GM12878 (cell line): Measurements from ENCODE around the gene PITPNB. TPM values are rescaled to one million over a fixed set of nuclear protein-coding genes. Genes with fewer than 3 reads are reported as not detected.
A peak's percentile ranks its signal among the peaks of the same experiment; 100 is the strongest.

Experiments
- ATAC-seq: fragments of 200-7000 bp; cut with Tn5 transposase; 3 replicates; pipeline ENCODE4 v1.9.1; 2020; ENCODE audit warnings: mild to moderate bottlenecking, moderate library complexity
- BruUV-seq: library from RNA; stranded (reverse); fragments of 400-500 nt; replicated peaks from 2 replicates; lab custom pipeline; 2021; lab: Mats Ljungman, UMichigan
- CTCF ChIA-PET: fragments of 300-600 bp; sonication (Branson Sonifier 250); formaldehyde crosslinking; extraction: SDS; loops from one replicate; lab custom pipeline; 2021; ENCODE audit warnings: inconsistent platforms; lab: Yijun Ruan, JAX
- POLR2A ChIA-PET: fragments of 350-600 bp; formaldehyde crosslinking; extraction: SDS; loops from one replicate; lab custom pipeline; 2021; ENCODE audit warnings: inconsistent platforms; lab: Charles Lee
- RAD21 ChIA-PET: fragments of 300-600 bp; sonication (Branson Sonifier 250); formaldehyde crosslinking; loops from one replicate; lab custom pipeline; 2023; ENCODE audit warnings: antibody characterized with exemption; ENCODE audit not compliant: unreplicated experiment; lab: Charles Lee
- SMC1A ChIA-PET: fragments of 300-600 bp; sonication (Branson Sonifier 250); formaldehyde crosslinking; loops from one replicate; lab custom pipeline; 2023; ENCODE audit not compliant: unreplicated experiment, uncharacterized antibody; lab: Charles Lee
- DNase-seq: peaks from one replicate; pipeline ENCODE4 v3.0.0-alpha.2; 2011; ENCODE audit warnings: low read depth, low spot score
- FAIRE-seq: peaks from 3 replicates; lab custom pipeline; 2011; peaks lifted over from hg19 to GRCh38; lab: Jason Lieb, UNC
- H2AFZ ChIP-seq: 2 replicates; pipeline ENCODE4 v1.6.0; 2011; ENCODE audit warnings: low read depth, low read length, control low read depth; ENCODE audit not compliant: control insufficient read depth
- H3K27ac ChIP-seq: 2 replicates; pipeline ENCODE4 v1.5.1; 2011; ENCODE audit warnings: control low read depth; ENCODE audit not compliant: control insufficient read depth, insufficient read depth
- H3K27me3 ChIP-seq, 2 experiments: replicated peaks in 1 of 2; 2 replicates each; pipeline versions ENCODE4 v1.6.0 to v1.6.1; 2011; ENCODE audit warnings: low read length in 1 of 2; ENCODE audit not compliant: control insufficient read depth in 2 of 2, insufficient read depth in 2 of 2
- H3K36me3 ChIP-seq, 2 experiments: 2 replicates each; pipeline ENCODE4 v1.5.1; 2011; ENCODE audit warnings: low read length in 1 of 2; ENCODE audit not compliant: control insufficient read depth in 2 of 2, insufficient read depth in 2 of 2
- H3K4me1 ChIP-seq: 2 replicates; pipeline ENCODE4 v1.6.1; 2011; ENCODE audit warnings: mild to moderate bottlenecking, low read length, moderate library complexity, mixed read lengths; ENCODE audit not compliant: control insufficient read depth, insufficient read depth
- H3K4me2 ChIP-seq: 2 replicates; pipeline ENCODE4 v1.6.0; 2011; ENCODE audit warnings: control low read depth; ENCODE audit not compliant: control insufficient read depth, insufficient read depth
- H3K4me3 ChIP-seq: fragments of 200-600 bp; sonication (generic); 2 replicates; pipeline ENCODE4 v1.5.1; 2016
- H3K79me2 ChIP-seq: 2 replicates; pipeline ENCODE4 v1.6.0; 2011; ENCODE audit warnings: low read length; ENCODE audit not compliant: control insufficient read depth, insufficient read depth
- H3K9ac ChIP-seq: 2 replicates; pipeline ENCODE4 v1.8.0; 2011; ENCODE audit warnings: low read length, control low read depth, mixed read lengths; ENCODE audit not compliant: control insufficient read depth, insufficient read depth
- H3K9me3 ChIP-seq: replicated peaks from 3 replicates; pipeline ENCODE4 v1.5.1; 2011; ENCODE audit warnings: mild to moderate bottlenecking, low read length; ENCODE audit not compliant: control insufficient read depth, insufficient read depth
- H4K20me1 ChIP-seq: 2 replicates; pipeline ENCODE4 v1.6.0; 2011; ENCODE audit not compliant: control insufficient read depth, insufficient read depth
- BACH1 ChIP-seq: fragments of 450-650 bp; IDR thresholded peaks from 2 replicates; pipeline ENCODE4 v1.6.1; 2017; ENCODE audit warnings: mild to moderate bottlenecking, borderline replicate concordance
- CHD1 ChIP-seq: IDR thresholded peaks from 2 replicates; pipeline ENCODE4 v1.6.1; 2012; ENCODE audit warnings: low read depth, low read length, improper control_type of control experiment
- FOXK2 ChIP-seq: fragments of 450-650 bp; IDR thresholded peaks from 2 replicates; pipeline ENCODE4 v1.6.1; 2017; ENCODE audit warnings: mild to moderate bottlenecking, moderate library complexity
- JUND ChIP-seq: IDR thresholded peaks from 2 replicates; pipeline ENCODE4 v1.6.1; 2012; ENCODE audit warnings: low read depth, mild to moderate bottlenecking, low read length, improper control_type of control experiment, moderate library complexity
- MEF2B ChIP-seq: fragments of 450-650 bp; IDR thresholded peaks from 2 replicates; pipeline ENCODE4 v1.6.1; 2018; ENCODE audit warnings: mild to moderate bottlenecking, moderate library complexity; ENCODE audit not compliant: partially characterized antibody, poor library complexity, severe bottlenecking
- NBN ChIP-seq: fragments of 450-650 bp; IDR thresholded peaks from 2 replicates; pipeline ENCODE4 v1.6.1; 2016
- SMARCA5 ChIP-seq: fragments of 450-650 bp; IDR thresholded peaks from 2 replicates; pipeline ENCODE4 v1.6.1; 2017; ENCODE audit warnings: mild to moderate bottlenecking
- SPI1 ChIP-seq: IDR thresholded peaks from 2 replicates; pipeline ENCODE4 v1.6.1; 2011; ENCODE audit warnings: low read depth, mild to moderate bottlenecking, low read length, moderate library complexity, borderline replicate concordance; ENCODE audit not compliant: insufficient read depth
- TBL1XR1 ChIP-seq: IDR thresholded peaks from 2 replicates; pipeline ENCODE4 v1.6.1; 2012; ENCODE audit warnings: low read depth, low read length, improper control_type of control experiment
- YBX1 ChIP-seq: fragments of 450-650 bp; IDR thresholded peaks from 2 replicates; pipeline ENCODE4 v1.6.1; 2016; ENCODE audit warnings: antibody characterized with exemption
- YY1 ChIP-seq: IDR thresholded peaks from 2 replicates; pipeline ENCODE4 v1.6.1; 2011; ENCODE audit warnings: low read depth, mild to moderate bottlenecking, low read length
- ZZZ3 ChIP-seq: IDR thresholded peaks from 2 replicates; pipeline ENCODE4 v1.6.1; 2011; ENCODE audit warnings: low read depth; ENCODE audit not compliant: control insufficient read depth, insufficient read length
- WGBS: methylation state at CpG from one replicate; pipeline ENCODE4 v1.1.6; 2016; ENCODE audit warnings: low lambda C conversion rate; ENCODE audit not compliant: insufficient replicate concordance, insufficient coverage; ENCODE audit errors: missing lambda C conversion rate; 5-methylcytosine and 5-hydroxymethylcytosine counted together
- in situ Hi-C: fragments of 300-500 bp; cut with MboI; formaldehyde crosslinking; loops from 9 replicates; pipeline ENCODE4 v1.14.3; 2018; ENCODE audit warnings: mixed read lengths
- intact Hi-C: fragments of 100-400 bp; cut with micrococcal nuclease; formaldehyde crosslinking; loops from one replicate; pipeline ENCODE4 v1.14.2; 2022; ENCODE audit not compliant: unreplicated experiment
- polyA plus RNA-seq, 11 experiments: library from polyadenylated mRNA; depleted of rRNA in 4 of 11; unstranded in 6 of 11; stranded (reverse) in 5 of 11; fragments of >200 nt; fragmentation: Nextera tagmentation in 4 of 11; fragmentation: Illumina TruSeq in 1 of 11; extraction: Ambion mirVana in 4 of 11; extraction: Trizol in 1 of 11; gene quantifications; 1 replicate in 1 of 11; 2 replicates in 10 of 11; pipeline versions ENCODE4 v1.2.1 to v1.2.3, GENCODE V29; 2011 to 2016; ENCODE audit warnings: inconsistent platforms in 2 of 11, missing spikeins in 2 of 11, low read depth in 1 of 11
- total RNA-seq, 4 experiments: library from RNA; depleted of rRNA in 3 of 4; stranded (reverse); fragments of >200 nt in 3 of 4; fragmentation: Illumina TruSeq in 1 of 4; extraction: Trizol in 1 of 4; gene quantifications; 2 replicates each; pipeline versions ENCODE4 v1.2.1 to v1.2.3, GENCODE V29; 2013 to 2021
- TF ChIP-seq, protein P1 (sequence below): IDR thresholded peaks from 2 replicates; pipeline ENCODE4 v1.6.1; 2011; ENCODE audit warnings: mild to moderate bottlenecking, low read depth, low read length, moderate library complexity; ENCODE audit not compliant: insufficient replicate concordance
- TF ChIP-seq, protein P2 (sequence below): IDR thresholded peaks from 2 replicates; pipeline ENCODE4 v1.6.1; 2012; ENCODE audit warnings: improper control_type of control experiment, low read depth, low read length; ENCODE audit not compliant: insufficient replicate concordance
- TF ChIP-seq, protein P3 (sequence below): fragments of 450-650 bp; IDR thresholded peaks from 2 replicates; pipeline ENCODE4 v1.6.1; 2016; ENCODE audit warnings: mild to moderate bottlenecking
- TF ChIP-seq, protein P4 (sequence below): IDR thresholded peaks from 2 replicates; pipeline ENCODE4 v1.6.1; 2011; ENCODE audit warnings: low read depth, mild to moderate bottlenecking, low read length, moderate library complexity, borderline replicate concordance; ENCODE audit errors: extremely low read depth

The PITPNB gene
- total and polyA plus RNA-seq, 10 of the 15 experiments (the other 5 are each of a cell fraction or from before 2014, with no cell fraction given): 19.7 to 116 (median 64.9) TPM

DNA sequence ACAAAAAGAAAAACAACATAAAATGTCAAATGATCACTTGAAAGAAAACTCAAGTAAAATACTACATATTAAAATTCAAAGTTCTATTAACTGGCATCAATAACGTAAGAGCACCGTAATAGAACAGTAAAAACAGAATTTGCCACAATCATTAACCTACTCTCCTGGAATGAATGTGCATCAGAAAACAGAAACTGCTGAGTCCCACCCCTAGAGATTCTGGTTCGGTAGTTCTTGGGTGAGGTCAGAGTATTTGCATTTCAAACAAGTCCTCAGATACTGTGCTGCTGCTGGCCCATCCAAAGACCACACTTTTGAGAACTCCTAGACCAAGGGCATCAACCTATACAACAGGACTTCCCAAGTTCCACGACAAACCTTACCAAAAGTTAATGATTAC, 23.5 kb downstream of the PITPNB start:
- ChIA-PET POLR2A (interaction anchor here (0.6 to 0.7 kb wide), 2 partner anchors 8 to 1223 kb away, joined by 3 to 9 read pairs; no protein-coding TSS in a partner anchor), SMC1A (interaction anchor here (1.5 to 8.1 kb wide), 3 partner anchors 12 to 41 kb away, joined by 4 to 65 read pairs (median 6); partner anchors contain the start of gene PITPNB), CTCF (interaction anchor here (0.7 to 3.5 kb wide), 6 partner anchors 10 to 42 kb away, joined by 3 to 19 read pairs (median 5); partner anchors contain the start of gene PITPNB), RAD21 (interaction anchor here (0.7 to 1.7 kb wide), 4 partner anchors 20 to 818 kb away, joined by 3 to 6 read pairs (median 3); partner anchors contain the start of gene PITPNB)
- peak; percentile 96 for FAIRE-seq
- H2AFZ ChIP-seq: no peak overlapping the region
- peak; percentile 98 for ATAC-seq
- H3K79me2 ChIP-seq: no peaks in the 10 kb centered on the region; the same call in none of the 2 replicates
- peaks cover 19% of the 10 kb centered on the region for H3K4me1 ChIP-seq
- peak overlapping the region; percentile 75 for H3K27ac ChIP-seq
- H3K36me3 ChIP-seq: peaks cover 9 to 39% of the 10 kb centered on the region in 2 experiments
- H3K4me3 ChIP-seq: no peak overlapping the region; the same call in 1 of the 2 replicates
- no peak overlapping the region for H3K9ac ChIP-seq
- 1% methylated on average over 4 of the region's 4 CpGs for WGBS
- no peaks in the 10 kb centered on the region for H3K27me3 ChIP-seq
- peak overlapping the region; percentile 74 for H3K4me2 ChIP-seq
- H4K20me1 ChIP-seq: no peaks in the 10 kb centered on the region
- DNase-seq: peak; percentile 76
- BruUV-seq: no TSS peak
- in situ Hi-C loops (no loop called here), intact Hi-C loops (no loop called here)
- H3K9me3 ChIP-seq: no peaks in the 10 kb centered on the region
- TF ChIP-seq SPI1 (no peak), SMARCA5 (no peak; the same call in 1 of the 2 replicates), JUND (peak; percentile 90), YBX1 (no peak), CHD1 (no peak), YY1 (no peak), MEF2B (no peak), NBN (peak; percentile 68; the same call in 1 of the 2 replicates), BACH1 (peak; percentile 48; the same call in 1 of the 2 replicates), ZZZ3 (no peak), FOXK2 (no peak), TBL1XR1 (no peak; the same call in 1 of the 2 replicates)
- TF ChIP-seq, protein P1, sequence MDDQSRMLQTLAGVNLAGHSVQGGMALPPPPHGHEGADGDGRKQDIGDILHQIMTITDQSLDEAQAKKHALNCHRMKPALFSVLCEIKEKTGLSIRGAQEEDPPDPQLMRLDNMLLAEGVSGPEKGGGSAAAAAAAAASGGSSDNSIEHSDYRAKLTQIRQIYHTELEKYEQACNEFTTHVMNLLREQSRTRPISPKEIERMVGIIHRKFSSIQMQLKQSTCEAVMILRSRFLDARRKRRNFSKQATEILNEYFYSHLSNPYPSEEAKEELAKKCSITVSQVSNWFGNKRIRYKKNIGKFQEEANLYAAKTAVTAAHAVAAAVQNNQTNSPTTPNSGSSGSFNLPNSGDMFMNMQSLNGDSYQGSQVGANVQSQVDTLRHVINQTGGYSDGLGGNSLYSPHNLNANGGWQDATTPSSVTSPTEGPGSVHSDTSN: no peak
- TF ChIP-seq, protein P2, sequence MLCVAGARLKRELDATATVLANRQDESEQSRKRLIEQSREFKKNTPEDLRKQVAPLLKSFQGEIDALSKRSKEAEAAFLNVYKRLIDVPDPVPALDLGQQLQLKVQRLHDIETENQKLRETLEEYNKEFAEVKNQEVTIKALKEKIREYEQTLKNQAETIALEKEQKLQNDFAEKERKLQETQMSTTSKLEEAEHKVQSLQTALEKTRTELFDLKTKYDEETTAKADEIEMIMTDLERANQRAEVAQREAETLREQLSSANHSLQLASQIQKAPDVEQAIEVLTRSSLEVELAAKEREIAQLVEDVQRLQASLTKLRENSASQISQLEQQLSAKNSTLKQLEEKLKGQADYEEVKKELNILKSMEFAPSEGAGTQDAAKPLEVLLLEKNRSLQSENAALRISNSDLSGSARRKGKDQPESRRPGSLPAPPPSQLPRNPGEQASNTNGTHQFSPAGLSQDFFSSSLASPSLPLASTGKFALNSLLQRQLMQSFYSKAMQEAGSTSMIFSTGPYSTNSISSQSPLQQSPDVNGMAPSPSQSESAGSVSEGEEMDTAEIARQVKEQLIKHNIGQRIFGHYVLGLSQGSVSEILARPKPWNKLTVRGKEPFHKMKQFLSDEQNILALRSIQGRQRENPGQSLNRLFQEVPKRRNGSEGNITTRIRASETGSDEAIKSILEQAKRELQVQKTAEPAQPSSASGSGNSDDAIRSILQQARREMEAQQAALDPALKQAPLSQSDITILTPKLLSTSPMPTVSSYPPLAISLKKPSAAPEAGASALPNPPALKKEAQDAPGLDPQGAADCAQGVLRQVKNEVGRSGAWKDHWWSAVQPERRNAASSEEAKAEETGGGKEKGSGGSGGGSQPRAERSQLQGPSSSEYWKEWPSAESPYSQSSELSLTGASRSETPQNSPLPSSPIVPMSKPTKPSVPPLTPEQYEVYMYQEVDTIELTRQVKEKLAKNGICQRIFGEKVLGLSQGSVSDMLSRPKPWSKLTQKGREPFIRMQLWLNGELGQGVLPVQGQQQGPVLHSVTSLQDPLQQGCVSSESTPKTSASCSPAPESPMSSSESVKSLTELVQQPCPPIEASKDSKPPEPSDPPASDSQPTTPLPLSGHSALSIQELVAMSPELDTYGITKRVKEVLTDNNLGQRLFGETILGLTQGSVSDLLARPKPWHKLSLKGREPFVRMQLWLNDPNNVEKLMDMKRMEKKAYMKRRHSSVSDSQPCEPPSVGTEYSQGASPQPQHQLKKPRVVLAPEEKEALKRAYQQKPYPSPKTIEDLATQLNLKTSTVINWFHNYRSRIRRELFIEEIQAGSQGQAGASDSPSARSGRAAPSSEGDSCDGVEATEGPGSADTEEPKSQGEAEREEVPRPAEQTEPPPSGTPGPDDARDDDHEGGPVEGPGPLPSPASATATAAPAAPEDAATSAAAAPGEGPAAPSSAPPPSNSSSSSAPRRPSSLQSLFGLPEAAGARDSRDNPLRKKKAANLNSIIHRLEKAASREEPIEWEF: no peak
- TF ChIP-seq, protein P3, sequence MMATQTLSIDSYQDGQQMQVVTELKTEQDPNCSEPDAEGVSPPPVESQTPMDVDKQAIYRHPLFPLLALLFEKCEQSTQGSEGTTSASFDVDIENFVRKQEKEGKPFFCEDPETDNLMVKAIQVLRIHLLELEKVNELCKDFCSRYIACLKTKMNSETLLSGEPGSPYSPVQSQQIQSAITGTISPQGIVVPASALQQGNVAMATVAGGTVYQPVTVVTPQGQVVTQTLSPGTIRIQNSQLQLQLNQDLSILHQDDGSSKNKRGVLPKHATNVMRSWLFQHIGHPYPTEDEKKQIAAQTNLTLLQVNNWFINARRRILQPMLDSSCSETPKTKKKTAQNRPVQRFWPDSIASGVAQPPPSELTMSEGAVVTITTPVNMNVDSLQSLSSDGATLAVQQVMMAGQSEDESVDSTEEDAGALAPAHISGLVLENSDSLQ: no peak
- TF ChIP-seq, protein P4, sequence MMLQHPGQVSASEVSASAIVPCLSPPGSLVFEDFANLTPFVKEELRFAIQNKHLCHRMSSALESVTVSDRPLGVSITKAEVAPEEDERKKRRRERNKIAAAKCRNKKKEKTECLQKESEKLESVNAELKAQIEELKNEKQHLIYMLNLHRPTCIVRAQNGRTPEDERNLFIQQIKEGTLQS: no peak
